ENCODE measurements around the gene UNC5C.

Gene UNC5C

DNA sequence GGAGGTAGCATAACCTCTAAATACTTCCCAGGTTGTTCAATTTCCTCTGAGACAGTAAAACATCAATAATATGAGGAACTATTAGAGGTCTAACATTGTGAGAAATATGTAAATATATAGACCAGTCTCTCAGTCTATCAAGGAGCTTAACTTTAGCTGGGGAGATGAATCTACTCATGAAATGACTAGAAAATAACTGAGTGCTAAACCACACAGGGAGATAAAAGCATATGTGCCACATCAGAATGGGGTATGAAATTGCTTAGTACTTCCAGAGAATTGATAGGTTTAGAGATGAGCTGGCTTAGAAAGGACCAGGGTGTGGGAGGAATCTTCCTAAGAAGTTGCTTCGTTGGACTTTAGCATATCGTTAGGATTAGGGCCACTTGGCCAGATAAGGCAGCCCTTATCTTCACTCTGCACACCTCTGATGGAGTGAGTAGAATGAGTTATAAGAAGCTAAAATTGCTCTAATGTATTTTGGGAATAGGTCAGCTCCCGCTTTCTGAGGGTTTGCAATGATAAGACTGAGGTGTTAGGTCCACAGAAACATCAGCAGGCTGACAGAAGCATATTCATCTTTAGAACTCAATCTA, 299.2 kb downstream of the UNC5C start:
- FAIRE-seq (no peak), DNase-seq (ENCODE audit: extremely low spot score, insufficient read length, low read depth) (no peak)

DNA sequence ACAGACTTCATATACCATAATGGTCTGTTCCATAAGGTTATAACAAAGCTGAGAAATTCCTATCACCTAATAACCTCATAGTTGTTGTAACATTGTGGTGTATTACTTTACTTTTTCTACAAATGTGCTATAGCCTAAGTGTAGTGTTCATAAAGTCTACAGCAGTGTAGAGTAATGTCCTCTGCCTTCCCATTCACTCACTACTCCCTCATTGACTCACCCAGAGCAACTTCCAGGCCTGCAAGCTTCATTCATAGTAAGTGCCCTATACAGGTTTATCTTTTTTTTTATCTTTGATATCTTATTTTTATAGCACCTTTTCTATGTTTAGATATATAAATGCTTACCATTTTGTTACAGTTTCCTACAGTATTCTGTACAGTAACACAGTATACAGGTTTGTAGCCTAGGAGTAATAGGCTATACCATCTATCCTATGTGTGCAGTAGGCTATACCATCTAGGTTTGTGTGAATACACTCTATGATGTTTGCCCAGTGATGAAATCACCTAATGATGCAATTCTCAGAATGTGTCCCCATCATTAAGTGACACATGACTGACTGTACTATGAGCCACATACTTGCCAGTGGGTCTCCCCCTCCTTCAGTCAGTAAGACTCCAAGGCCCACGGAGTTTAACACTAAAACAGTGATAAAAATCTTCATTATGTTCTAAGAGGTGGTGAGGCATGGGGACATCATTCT, 299.9 kb downstream of the UNC5C start:
- FAIRE-seq = no peak
- DNase-seq (ENCODE audit: extremely low spot score, insufficient read length, low read depth) = no peak

DNA sequence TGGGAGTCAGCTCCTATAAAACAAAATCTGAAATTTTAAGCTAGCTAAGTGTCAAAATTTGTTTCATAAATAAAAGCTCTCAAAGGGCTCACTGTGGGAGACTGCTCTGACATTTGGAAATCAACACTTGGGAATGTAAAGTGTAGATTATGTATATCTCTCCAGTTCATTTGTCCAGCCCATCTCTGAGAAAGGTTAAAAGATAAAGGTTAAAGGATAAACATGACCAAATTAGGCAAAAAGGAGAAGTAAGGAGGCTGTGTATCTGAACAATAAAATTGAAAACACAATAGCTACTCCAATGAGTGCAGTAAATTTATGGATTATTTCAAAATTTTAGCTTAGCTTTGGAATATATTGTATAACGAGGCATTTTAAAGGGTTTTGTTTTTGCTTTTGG, 304.9 kb downstream of the UNC5C start:
- no peak for FAIRE-seq
- no peak for DNase-seq (ENCODE audit: extremely low spot score, insufficient read length, low read depth)

DNA sequence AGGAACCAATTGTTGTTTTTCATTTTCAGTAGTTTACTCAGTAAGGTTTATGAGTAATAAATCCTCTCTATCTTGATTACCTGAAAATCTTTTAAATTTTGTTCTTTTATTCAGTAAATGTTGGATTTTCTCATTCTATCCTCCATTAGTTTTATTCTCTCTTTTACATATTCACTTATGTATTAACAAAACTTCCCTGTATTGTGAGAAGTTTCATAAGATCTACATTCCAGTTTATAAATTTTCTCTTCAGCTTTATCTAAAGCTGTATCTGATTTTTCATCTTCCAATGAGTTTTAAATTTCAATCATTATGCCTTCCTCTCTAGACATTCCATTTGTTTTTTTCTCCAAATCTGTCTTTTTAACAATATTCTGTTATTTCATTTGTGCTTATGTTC, 310.2 kb downstream of the UNC5C start:
- FAIRE-seq (no peak), DNase-seq (ENCODE audit: extremely low spot score, insufficient read length, low read depth) (no peak)

DNA sequence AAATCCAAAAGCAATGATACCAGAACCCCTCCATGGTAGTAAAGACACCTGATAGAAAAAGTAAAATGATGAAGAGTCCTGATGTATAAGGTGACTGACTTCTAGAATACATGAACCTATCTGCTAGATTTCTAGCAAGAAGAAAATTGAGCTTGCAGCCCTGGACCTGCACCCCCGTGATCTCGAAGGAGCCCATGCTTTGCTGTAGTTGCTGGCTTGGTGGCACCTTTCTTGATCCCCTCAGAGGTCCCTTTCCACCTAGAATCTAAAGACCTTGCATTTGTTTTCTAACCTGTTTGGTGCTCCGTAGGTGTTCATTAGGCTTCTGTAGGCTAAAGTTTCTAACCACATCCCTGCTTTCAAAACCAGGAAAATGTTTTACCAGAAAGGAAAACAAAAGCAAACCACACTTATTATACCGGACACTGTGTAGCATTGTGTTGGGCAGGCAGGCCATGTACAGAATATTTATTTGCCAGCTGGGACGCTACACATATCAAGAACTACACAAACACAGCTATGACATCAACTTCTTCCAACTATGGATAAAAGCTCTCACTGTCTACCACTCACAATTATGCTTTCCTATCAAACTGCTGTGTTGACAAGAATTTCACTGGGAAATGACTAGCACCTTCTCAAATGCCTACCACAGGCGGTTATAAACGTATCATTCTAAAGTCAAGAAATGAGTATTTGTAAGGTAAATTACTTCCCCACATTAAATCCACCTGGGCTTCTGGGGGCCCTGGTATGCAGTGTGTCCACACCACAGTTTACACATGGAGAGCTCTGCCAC, 316.2 kb downstream of the UNC5C start:
- DNase-seq (ENCODE audit: extremely low spot score, insufficient read length, low read depth) (no peak), FAIRE-seq (no peak)

DNA sequence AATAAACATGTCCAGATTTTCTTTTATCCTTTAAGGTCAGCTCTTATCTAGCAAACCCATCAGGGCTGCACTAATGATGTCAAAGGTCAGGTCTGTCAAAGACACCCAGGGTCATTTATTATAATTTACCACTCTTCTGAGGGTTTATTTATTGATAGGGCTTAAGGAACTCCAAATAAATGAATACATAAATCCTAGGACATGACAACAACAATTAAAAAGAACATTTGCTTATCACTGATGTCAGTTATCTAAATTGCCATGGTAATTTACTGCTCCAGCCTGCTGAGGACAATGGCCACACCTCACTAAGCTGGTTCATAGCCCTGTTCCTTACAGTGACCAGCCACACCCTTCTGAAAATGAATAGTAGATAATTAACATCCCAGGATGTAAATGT, 317.1 kb downstream of the UNC5C start:
- FAIRE-seq (no peak), DNase-seq (ENCODE audit: extremely low spot score, insufficient read length, low read depth) (no peak)

DNA sequence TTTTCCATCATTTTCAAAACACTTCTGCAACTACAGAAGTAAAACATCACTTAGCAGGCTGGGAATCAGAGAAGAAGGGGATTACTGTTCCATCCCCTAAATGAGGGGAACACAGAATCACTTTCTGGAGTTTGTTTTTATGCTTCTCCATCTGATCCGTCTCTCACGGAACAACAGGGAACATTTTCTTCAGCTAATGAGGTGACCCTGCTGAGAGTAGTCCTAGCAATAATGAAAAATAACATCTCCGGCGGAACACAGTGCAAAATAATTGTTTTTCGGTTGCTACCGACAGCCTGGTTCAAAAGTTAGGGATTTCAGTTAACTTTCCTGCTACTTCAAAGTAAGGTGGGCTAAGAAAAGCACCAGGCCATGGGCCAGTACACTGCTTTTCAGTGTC, 322.9 kb downstream of the UNC5C start:
- DNase-seq (ENCODE audit: extremely low spot score, insufficient read length, low read depth) (no peak), FAIRE-seq (no peak)

GRCh38 chr4:95224402-95224801, 324.4 kb downstream of the UNC5C start:
- FAIRE-seq = no peak

GRCh38 chr4:95220205-95221175, 328.3 kb downstream of the UNC5C start:
- FAIRE-seq = no peak
- DNase-seq (ENCODE audit: extremely low spot score, insufficient read length, low read depth) = no peak

More at GRCh38 chr4:95224402-95224801, 324.4 kb downstream of the UNC5C start:
- no peak for DNase-seq (ENCODE audit: extremely low spot score, insufficient read length, low read depth)

DNA sequence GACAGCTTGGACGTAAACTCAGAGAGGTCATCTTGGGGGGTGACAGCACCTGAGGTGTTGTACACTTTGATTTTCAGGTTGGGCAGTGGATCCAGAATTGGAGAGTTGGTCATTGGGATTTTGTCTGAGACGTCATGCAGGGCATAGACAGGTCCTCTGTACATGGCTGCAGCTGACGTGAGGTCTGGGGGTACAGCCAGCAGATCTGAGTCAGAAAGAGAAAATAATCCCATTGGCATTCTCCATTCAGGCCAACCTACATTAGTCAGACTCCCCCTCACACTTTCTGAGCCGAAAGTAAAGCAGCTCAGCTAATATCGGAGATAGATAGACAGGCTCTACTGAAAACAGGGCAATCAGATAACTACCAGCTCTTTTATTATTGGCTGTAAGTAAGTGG, 329.7 kb downstream of the UNC5C start:
- FAIRE-seq = no peak
- DNase-seq (ENCODE audit: extremely low spot score, insufficient read length, low read depth) = no peak

- no peak for DNase-seq (ENCODE audit: extremely low spot score, insufficient read length, low read depth)
- FAIRE-seq = no peak
These were observed 331.6 kb downstream of the UNC5C start for GRCh38 chr4:95217197-95217596.

DNA sequence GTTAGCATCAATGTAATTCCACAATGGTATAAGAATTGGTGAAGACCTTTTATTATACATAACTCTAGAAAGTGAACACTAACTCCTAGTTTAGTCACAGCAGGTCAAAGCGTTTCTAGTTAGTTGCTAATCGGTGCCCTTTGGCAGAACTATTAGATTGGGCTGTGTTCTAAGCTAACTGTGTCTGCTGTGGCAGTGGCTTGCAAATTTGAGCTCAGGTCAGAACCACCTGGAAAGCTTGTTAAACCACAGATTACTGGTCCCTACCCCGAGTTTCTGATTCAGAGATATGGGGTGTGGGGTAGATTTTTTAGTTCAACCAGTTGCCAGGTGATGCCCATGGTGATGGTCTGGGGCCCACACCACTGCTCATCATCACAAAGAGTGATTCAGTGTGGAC, 332.1 kb downstream of the UNC5C start:
- FAIRE-seq (no peak), DNase-seq (ENCODE audit: extremely low spot score, insufficient read length, low read depth) (no peak)

GRCh38 chr4:95215991-95216605, 332.7 kb downstream of the UNC5C start:
- DNase-seq (ENCODE audit: extremely low spot score, insufficient read length, low read depth) = no peak
- FAIRE-seq = no peak

DNA sequence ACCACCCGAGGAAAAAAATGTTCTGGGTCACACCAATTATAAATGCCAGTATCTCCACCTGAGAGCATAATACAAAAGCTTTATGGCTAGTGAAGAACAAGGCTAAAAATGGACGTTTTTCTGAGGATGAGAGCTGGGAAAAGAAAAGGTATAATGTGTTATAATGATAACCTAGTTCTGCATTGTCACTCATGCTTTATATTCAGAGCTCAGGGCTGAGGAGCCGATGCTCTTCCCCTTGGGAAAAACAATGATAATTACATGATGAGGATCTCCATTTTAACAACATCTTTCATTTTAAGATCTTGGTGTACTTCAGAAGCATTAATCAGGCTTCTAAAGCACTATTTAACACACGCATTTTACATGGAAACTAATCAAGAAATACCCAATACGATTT, 333.7 kb downstream of the UNC5C start:
- DNase-seq (ENCODE audit: extremely low spot score, insufficient read length, low read depth) (no peak), FAIRE-seq (no peak)

DNA sequence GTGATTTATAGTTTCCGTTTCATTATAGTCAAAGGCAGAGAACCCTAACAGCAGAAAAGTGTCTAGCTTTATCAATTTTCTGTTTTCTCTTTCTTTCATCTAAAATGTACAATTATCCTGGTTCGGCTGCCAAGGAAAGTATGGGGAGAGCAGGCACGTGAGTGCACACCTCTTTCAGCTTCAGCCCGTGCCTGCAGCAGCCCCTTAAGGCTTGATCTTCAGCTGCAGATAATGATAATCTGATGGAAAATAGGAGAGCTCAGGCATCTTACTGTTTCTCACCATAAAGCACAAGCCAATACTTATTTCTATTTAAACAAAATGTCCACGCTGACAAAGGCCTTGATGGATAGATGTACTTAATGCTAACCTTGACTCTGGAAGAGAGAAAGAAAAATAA, 334.4 kb downstream of the UNC5C start:
- no peak for FAIRE-seq

DNA sequence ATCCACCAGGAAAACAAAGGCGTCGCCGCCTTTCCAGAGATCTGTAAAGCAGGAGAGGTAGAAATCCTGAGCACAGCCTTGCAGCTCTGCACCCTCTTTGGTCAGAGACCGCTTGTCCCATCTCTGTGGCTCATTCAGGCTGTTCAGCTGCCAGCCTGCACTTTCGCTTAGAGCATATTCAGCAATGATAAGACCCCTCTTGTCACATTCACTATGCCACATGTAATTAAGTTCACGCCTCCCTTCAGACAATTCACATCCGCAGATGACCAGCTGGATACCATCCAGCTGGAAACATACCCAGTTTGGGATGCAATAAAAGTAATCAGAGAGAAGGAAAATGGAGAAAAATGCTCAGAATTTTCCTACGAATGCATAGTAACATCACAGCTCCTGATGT, 335.4 kb downstream of the UNC5C start:
- DNase-seq (ENCODE audit: extremely low spot score, insufficient read length, low read depth) (no peak), FAIRE-seq (no peak)

More for the DNA sequence above, 334.4 kb downstream of the UNC5C start:
- no peak for DNase-seq (ENCODE audit: extremely low spot score, insufficient read length, low read depth)

DNA sequence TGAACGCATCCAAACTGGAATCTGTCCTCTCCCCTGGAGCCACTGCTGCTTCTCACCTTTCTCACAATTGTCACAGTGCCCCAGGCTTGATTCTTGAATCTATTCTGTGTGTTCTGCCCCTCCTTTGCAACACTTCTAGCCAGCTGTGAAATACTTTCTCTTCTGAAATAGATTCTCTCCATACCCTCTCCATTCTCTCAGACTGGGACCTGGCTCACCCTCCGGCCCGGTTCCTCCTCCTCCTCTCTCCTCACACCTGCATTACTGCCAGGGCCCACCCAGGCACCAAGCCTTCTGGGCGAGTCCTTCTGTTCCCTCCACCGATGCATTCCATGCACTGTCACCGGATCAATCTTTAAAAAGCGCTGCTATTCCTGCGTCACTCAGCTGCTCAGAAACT, 336.1 kb downstream of the UNC5C start:
- FAIRE-seq = no peak

DNA sequence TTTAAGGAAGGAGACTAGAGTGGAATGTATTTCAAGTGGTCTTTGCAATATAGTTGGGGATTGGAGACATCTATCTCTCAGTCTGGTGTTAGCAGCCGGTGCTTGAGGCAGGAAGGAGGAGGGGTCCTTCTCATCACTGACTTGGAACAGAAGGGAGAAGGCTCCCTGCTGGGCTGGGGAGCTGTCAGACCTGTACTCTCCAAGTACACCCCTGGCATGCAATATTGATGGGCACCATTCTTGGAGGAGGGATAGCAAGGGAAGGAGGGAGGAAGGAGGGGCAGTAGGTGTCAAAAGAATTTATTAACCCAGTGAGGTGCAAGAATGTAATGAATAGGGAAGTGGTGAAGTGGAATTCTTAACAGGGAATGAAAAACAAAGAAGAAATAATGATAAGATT, 338.8 kb downstream of the UNC5C start:
- FAIRE-seq (no peak), DNase-seq (ENCODE audit: extremely low spot score, insufficient read length, low read depth) (no peak)

More for the DNA sequence above, 336.1 kb downstream of the UNC5C start:
- DNase-seq (ENCODE audit: extremely low spot score, insufficient read length, low read depth) = no peak

DNA sequence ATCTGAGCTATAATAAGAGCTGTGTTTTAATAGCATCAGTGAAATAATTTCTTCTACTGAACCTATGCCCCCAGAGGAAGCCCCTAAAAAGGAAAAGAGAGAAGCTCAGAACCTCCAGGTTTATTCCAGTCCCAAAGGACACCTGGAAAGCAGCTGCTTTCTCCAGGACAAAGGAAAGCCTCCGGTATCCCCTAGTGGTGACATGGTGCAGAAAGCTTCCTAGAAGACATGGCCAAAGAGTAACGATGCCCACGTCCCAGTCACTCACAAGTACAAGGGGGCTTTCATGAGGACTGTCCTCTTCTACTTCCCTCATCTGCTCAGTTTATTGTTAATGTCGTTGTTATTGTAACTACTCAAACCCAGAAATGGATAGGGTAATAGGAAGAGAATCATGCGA, 343.9 kb downstream of the UNC5C start:
- FAIRE-seq (no peak), DNase-seq (ENCODE audit: extremely low spot score, insufficient read length, low read depth) (no peak)
